ENCODE measurements around the gene AHI1. TPM values are rescaled to one million over a fixed set of nuclear protein-coding genes. Genes with fewer than 3 reads are reported as not detected.

AHI1 gene
- total and polyA plus RNA-seq, 2 donors from 2014 or later, result 9.1 to 28.5 TPM

DNA sequence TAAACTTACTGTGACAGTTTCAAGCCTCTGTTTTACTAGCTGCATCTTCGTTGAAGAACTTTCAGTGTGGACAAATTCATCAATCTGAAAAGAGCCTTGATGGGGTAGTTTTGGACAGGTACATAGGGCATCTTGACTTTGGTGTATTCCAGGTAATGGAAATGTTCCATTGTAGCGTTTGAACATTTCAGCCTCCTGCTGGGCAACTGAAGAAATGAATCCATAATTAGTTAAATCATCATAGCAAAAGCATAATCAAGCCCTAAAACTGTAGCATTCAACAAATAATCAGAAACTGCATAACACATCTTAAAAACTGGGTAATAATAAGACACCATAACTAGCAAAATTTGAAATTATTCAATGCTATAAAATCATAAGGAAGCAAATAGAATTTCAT is 86.2 kb downstream of the AHI1 start:
- intact Hi-C loops (cut with DNase I), result no loop called here
- no peak for FAIRE-seq
- Histone ChIP-seq H3K27me3 (ENCODE audit: control insufficient read depth, insufficient read depth, low read length) (no peaks in the 10 kb centered on the region), H3K4me1 (ENCODE audit: control insufficient read depth in 2 of 3, insufficient read depth in 2 of 3, low read depth in 1 of 3, low read length in 3 of 3) (no peaks in the 10 kb centered on the region), H3K27ac (ENCODE audit: low read depth in 2 of 2, low read length in 2 of 2) (no peak overlapping the region), H3K9ac (ENCODE audit: low read length in 3 of 3) (no peak overlapping the region), H3K9me3 (ENCODE audit: control insufficient read depth in 2 of 3, insufficient read depth in 1 of 3, low read length in 3 of 3) (no peaks in the 10 kb centered on the region), H3K36me3 (ENCODE audit: control insufficient read depth in 2 of 3, insufficient read depth in 3 of 3, low read length in 3 of 3) (peaks cover 0 to 7% (median 0%) of the 10 kb centered on the region in 3 donors), H3K4me3 (ENCODE audit: low read length in 3 of 3) (no peak overlapping the region)
- TF ChIP-seq, protein P1, sequence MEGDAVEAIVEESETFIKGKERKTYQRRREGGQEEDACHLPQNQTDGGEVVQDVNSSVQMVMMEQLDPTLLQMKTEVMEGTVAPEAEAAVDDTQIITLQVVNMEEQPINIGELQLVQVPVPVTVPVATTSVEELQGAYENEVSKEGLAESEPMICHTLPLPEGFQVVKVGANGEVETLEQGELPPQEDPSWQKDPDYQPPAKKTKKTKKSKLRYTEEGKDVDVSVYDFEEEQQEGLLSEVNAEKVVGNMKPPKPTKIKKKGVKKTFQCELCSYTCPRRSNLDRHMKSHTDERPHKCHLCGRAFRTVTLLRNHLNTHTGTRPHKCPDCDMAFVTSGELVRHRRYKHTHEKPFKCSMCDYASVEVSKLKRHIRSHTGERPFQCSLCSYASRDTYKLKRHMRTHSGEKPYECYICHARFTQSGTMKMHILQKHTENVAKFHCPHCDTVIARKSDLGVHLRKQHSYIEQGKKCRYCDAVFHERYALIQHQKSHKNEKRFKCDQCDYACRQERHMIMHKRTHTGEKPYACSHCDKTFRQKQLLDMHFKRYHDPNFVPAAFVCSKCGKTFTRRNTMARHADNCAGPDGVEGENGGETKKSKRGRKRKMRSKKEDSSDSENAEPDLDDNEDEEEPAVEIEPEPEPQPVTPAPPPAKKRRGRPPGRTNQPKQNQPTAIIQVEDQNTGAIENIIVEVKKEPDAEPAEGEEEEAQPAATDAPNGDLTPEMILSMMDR (IDR thresholded peaks at IDR 0.05; ENCODE audit: borderline replicate concordance, extremely low read depth, insufficient read depth), result no peak
- DNase-seq, result no peak

DNA sequence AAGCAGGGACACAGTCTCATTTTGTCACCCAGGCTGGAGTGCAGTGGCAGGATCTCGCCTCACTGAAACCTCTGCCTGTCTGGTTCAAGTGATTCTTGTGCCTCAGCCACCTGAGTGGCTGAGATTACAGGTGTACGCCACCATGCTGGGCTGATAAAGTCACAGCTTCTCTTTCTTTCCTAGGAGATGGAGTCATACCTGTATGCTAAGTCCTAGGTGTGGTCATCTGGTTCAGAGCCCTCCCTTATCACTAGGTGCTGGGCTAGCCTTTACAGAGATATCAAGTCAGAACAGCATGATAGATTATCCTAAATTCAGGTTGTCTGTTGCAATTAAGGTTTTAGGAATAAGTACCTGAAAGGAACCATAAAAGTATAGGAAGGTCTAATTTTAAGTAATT is 86.7 kb downstream of the AHI1 start:
- Histone ChIP-seq H3K4me1 (ENCODE audit: control insufficient read depth in 2 of 3, insufficient read depth in 2 of 3, low read depth in 1 of 3, low read length in 3 of 3) (no peaks in the 10 kb centered on the region), H3K4me3 (ENCODE audit: low read length in 3 of 3) (no peak overlapping the region), H3K27ac (ENCODE audit: low read depth in 2 of 2, low read length in 2 of 2) (no peak overlapping the region), H3K36me3 (ENCODE audit: control insufficient read depth in 2 of 3, insufficient read depth in 3 of 3, low read length in 3 of 3) (peaks cover 0 to 7% (median 0%) of the 10 kb centered on the region in 3 donors), H3K9ac (ENCODE audit: low read length in 3 of 3) (no peak overlapping the region), H3K9me3 (ENCODE audit: control insufficient read depth in 2 of 3, insufficient read depth in 1 of 3, low read length in 3 of 3) (no peaks in the 10 kb centered on the region), H3K27me3 (ENCODE audit: control insufficient read depth, insufficient read depth, low read length) (no peaks in the 10 kb centered on the region)
- intact Hi-C loops (cut with DNase I), result no loop called here
- TF ChIP-seq, protein P1 (IDR thresholded peaks at IDR 0.05; ENCODE audit: borderline replicate concordance, extremely low read depth, insufficient read depth), result no peak
- DNase-seq (no peak), FAIRE-seq (no peak)

DNA sequence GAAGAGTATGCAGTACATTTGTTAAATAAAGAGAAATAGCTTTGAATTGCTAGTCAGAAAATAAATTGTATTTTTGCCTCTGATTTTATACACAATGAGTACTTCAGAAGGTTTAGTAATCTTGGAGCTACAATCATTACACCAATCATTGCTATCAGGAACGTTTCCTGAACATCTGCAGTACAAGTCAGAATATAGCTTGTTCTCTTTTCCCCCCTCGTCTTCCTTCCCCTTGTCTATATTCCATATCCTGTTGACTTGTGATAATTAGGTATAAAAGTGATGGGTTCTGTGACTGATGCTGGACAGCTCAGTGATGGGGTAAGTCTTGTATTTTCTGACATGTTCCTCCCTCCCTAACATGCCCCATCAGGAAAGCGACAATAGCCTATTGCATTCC is 94.0 kb downstream of the AHI1 start:
- H3K36me3 ChIP-seq (ENCODE audit: control insufficient read depth in 2 of 3, insufficient read depth in 3 of 3, low read length in 3 of 3), result peaks cover 0 to 4% (median 0%) of the 10 kb centered on the region in 3 donors
- no peak for FAIRE-seq

More for the DNA sequence above, 94.0 kb downstream of the AHI1 start:
- TF ChIP-seq, protein P1 (IDR thresholded peaks at IDR 0.05; ENCODE audit: borderline replicate concordance, extremely low read depth, insufficient read depth), result no peak
- intact Hi-C loops (cut with DNase I), result no loop called here
- H3K9ac ChIP-seq (ENCODE audit: low read length in 3 of 3), result no peak overlapping the region
- H3K9me3 ChIP-seq (ENCODE audit: control insufficient read depth in 2 of 3, insufficient read depth in 1 of 3, low read length in 3 of 3), result no peaks in the 10 kb centered on the region
- no peaks in the 10 kb centered on the region for H3K4me1 ChIP-seq (ENCODE audit: control insufficient read depth in 2 of 3, insufficient read depth in 2 of 3, low read depth in 1 of 3, low read length in 3 of 3)
- H3K27me3 ChIP-seq (ENCODE audit: control insufficient read depth, insufficient read depth, low read length), result no peaks in the 10 kb centered on the region
- H3K4me3 ChIP-seq (ENCODE audit: low read length in 3 of 3), result no peak overlapping the region
- H3K27ac ChIP-seq (ENCODE audit: low read depth in 2 of 2, low read length in 2 of 2), result no peak overlapping the region
- DNase-seq, result no peak
